K562 (cell line): Measurements from ENCODE around the gene CBX1. TPM values are rescaled to one million over a fixed set of nuclear protein-coding genes. Genes with fewer than 3 reads are reported as not detected.

Source experiments
- C11orf30 ChIP-seq: fragments of 450-650 bp; IDR thresholded peaks from 2 replicates; pipeline ENCODE4 v1.6.1; 2016; ENCODE audit warnings: low read depth, mild to moderate bottlenecking
- EWSR1 ChIP-seq: fragments of 450-650 bp; IDR thresholded peaks from 2 replicates; pipeline ENCODE4 v1.6.1; 2018; ENCODE audit warnings: borderline replicate concordance, mild to moderate bottlenecking, low read depth, moderate library complexity; ENCODE audit not compliant: partially characterized antibody
- FOXK1 ChIP-seq: sonication (generic); formaldehyde crosslinking; IDR thresholded peaks from 2 replicates; pipeline ENCODE4 v1.8.0; 2022; ENCODE audit warnings: missing genetic modification reagents, mild to moderate bottlenecking, borderline replicate concordance
- HDAC2 ChIP-seq: fragments of 450-650 bp; IDR thresholded peaks from 2 replicates; pipeline ENCODE4 v1.6.1; 2016; ENCODE audit warnings: mild to moderate bottlenecking
- KDM2B ChIP-seq: fragments of 250-450 bp; sonication (Bioruptor Pico); IDR thresholded peaks from 2 replicates; pipeline ENCODE4 v1.8.0; 2021; ENCODE audit warnings: mild to moderate bottlenecking, moderate library complexity
- MYBL2 ChIP-seq, 2 experiments: fragments of 450-650 bp in 1 of 2; sonication (generic) in 1 of 2; formaldehyde crosslinking in 1 of 2; IDR thresholded peaks; 2 replicates each; pipeline versions ENCODE4 v1.6.1 to v1.8.1; 2017 to 2022; ENCODE audit warnings: borderline replicate concordance in 1 of 2, inconsistent platforms in 1 of 2, low read depth in 1 of 2, mild to moderate bottlenecking in 1 of 2, missing genetic modification reagents in 1 of 2, moderate library complexity in 1 of 2
- NEUROD1 ChIP-seq: fragments of 150-350 bp; IDR thresholded peaks from 2 replicates; pipeline ENCODE4 v1.6.1; 2014; ENCODE audit warnings: borderline replicate concordance, low read length, low read depth; ENCODE audit not compliant: partially characterized antibody
- POLR3G ChIP-seq: IDR thresholded peaks from 2 replicates; pipeline ENCODE4 v1.6.1; 2011; ENCODE audit not compliant: insufficient read length, insufficient replicate concordance; ENCODE audit errors: extremely low read depth
- ZNF445 ChIP-seq: fragments of 250-450 bp; sonication (Bioruptor Pico); IDR thresholded peaks from 2 replicates; pipeline ENCODE4 v1.4.0; 2020; ENCODE audit warnings: low read depth, mild to moderate bottlenecking, moderate library complexity
- polyA plus RNA-seq, 8 experiments: library from polyadenylated mRNA; depleted of rRNA in 4 of 8; stranded (reverse) in 5 of 8; unstranded in 3 of 8; fragments of >200 nt; fragmentation: Nextera tagmentation in 2 of 8; fragmentation: Illumina TruSeq in 1 of 8; extraction: Ambion mirVana in 2 of 8; extraction: Trizol in 1 of 8; gene quantifications; 2 replicates each; pipeline versions ENCODE4 v1.2.1 to v1.2.3, GENCODE V29; 2011 to 2014; ENCODE audit warnings: inconsistent platforms in 1 of 8, missing spikeins in 1 of 8
- total RNA-seq, 7 experiments: library from RNA; depleted of rRNA in 6 of 7; stranded (reverse); fragments of >200 nt in 6 of 7; fragmentation: Illumina TruSeq in 2 of 7; extraction: Trizol in 2 of 7; gene quantifications; 2 replicates each; pipeline versions ENCODE4 v1.2.1 to v1.2.3, GENCODE V29; 2011 to 2021; ENCODE audit warnings: low replicate concordance in 1 of 7
- TF ChIP-seq, protein P1 (sequence below): sonication (generic); formaldehyde crosslinking; IDR thresholded peaks from 2 replicates; pipeline ENCODE4 v1.8.0; 2022; ENCODE audit warnings: mild to moderate bottlenecking, missing genetic modification reagents
- TF ChIP-seq, protein P2 (sequence below): fragments of 450-650 bp; IDR thresholded peaks from 2 replicates; pipeline ENCODE4 v1.7.0; 2016; ENCODE audit warnings: borderline replicate concordance
- TF ChIP-seq, protein P3 (sequence below): fragments of 450-650 bp; IDR thresholded peaks from 2 replicates; pipeline ENCODE4 v1.6.1; 2018; ENCODE audit warnings: mild to moderate bottlenecking, low read depth; ENCODE audit not compliant: partially characterized antibody

Gene CBX1
- total and polyA plus RNA-seq, 9 of the 15 experiments (the other 6 are each of a cell fraction or from before 2014, with no cell fraction given): 10.6 to 95.7 (median 52.7) TPM

DNA sequence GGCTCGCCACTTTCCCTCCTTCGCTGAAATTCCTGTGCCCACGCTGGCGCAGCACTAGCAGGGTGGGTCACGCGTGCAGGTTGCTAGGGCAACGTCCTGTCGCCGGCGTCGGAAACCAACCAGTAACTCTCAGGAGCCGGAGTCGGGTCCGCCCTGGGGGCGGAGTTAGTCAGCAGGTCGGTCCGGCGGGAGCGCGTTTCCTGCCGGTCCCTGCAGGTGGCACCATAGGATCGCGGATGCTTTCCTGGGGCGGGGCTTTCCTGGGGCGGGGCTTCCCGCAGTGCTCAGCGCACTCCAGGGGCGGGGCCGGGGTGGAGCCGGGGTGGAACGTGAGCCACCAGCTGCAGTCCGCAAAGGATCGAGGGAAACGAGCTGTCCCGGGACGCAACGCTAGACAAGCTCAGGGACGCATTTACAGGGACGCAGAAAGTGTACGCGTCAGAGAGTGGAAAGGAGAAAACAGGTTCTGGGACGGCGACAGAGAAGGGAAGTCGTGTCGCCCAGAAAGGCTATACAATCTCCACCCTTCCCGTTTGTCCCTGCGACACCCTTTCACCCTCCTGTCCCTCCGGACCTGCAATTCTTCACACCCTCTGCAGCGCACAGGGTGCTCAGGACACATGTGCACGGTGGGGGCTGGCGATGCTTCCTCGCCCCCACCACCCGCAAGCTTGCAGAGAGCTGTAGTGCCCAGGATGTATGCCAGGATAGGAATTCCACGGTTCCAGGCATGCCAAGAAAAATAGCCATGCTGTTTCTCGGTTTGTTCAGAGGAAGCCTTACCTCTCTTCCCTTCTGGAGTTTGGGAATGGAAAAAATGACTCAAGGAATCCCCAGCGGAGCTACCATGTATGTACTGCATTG, 76.0 kb downstream of the CBX1 start (continued):
- TF ChIP-seq, protein P1, sequence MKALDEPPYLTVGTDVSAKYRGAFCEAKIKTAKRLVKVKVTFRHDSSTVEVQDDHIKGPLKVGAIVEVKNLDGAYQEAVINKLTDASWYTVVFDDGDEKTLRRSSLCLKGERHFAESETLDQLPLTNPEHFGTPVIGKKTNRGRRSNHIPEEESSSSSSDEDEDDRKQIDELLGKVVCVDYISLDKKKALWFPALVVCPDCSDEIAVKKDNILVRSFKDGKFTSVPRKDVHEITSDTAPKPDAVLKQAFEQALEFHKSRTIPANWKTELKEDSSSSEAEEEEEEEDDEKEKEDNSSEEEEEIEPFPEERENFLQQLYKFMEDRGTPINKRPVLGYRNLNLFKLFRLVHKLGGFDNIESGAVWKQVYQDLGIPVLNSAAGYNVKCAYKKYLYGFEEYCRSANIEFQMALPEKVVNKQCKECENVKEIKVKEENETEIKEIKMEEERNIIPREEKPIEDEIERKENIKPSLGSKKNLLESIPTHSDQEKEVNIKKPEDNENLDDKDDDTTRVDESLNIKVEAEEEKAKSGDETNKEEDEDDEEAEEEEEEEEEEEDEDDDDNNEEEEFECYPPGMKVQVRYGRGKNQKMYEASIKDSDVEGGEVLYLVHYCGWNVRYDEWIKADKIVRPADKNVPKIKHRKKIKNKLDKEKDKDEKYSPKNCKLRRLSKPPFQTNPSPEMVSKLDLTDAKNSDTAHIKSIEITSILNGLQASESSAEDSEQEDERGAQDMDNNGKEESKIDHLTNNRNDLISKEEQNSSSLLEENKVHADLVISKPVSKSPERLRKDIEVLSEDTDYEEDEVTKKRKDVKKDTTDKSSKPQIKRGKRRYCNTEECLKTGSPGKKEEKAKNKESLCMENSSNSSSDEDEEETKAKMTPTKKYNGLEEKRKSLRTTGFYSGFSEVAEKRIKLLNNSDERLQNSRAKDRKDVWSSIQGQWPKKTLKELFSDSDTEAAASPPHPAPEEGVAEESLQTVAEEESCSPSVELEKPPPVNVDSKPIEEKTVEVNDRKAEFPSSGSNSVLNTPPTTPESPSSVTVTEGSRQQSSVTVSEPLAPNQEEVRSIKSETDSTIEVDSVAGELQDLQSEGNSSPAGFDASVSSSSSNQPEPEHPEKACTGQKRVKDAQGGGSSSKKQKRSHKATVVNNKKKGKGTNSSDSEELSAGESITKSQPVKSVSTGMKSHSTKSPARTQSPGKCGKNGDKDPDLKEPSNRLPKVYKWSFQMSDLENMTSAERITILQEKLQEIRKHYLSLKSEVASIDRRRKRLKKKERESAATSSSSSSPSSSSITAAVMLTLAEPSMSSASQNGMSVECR: peak; percentile 90
- TF ChIP-seq, protein P2, sequence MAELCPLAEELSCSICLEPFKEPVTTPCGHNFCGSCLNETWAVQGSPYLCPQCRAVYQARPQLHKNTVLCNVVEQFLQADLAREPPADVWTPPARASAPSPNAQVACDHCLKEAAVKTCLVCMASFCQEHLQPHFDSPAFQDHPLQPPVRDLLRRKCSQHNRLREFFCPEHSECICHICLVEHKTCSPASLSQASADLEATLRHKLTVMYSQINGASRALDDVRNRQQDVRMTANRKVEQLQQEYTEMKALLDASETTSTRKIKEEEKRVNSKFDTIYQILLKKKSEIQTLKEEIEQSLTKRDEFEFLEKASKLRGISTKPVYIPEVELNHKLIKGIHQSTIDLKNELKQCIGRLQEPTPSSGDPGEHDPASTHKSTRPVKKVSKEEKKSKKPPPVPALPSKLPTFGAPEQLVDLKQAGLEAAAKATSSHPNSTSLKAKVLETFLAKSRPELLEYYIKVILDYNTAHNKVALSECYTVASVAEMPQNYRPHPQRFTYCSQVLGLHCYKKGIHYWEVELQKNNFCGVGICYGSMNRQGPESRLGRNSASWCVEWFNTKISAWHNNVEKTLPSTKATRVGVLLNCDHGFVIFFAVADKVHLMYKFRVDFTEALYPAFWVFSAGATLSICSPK: no peak
- no peak for TF ChIP-seq POLR3G
- no peak for TF ChIP-seq MYBL2 (IDR thresholded peaks at IDR 0.05; ENCODE audit: low read depth)
- TF ChIP-seq MYBL2 (CRISPR knock-in tag; IDR thresholded peaks at IDR 0.05; ENCODE audit: borderline replicate concordance): no peak
- TF ChIP-seq HDAC2: peak; percentile 17; the same call in 1 of the 2 replicates
- no peak for TF ChIP-seq ZNF445
- no peak for TF ChIP-seq C11orf30
- TF ChIP-seq, protein P3, sequence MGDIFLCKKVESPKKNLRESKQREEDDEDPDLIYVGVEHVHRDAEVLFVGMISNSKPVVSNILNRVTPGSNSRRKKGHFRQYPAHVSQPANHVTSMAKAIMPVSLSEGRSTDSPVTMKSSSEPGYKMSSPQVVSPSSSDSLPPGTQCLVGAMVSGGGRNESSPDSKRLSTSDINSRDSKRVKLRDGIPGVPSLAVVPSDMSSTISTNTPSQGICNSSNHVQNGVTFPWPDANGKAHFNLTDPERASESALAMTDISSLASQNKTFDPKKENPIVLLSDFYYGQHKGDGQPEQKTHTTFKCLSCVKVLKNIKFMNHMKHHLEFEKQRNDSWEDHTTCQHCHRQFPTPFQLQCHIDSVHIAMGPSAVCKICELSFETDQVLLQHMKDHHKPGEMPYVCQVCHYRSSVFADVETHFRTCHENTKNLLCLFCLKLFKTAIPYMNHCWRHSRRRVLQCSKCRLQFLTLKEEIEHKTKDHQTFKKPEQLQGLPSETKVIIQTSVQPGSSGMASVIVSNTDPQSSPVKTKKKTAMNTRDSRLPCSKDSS: no peak
- peak; percentile 77; the same call in 1 of the 2 replicates for TF ChIP-seq KDM2B
- TF ChIP-seq EWSR1: no peak
- TF ChIP-seq FOXK1 (CRISPR knock-in tag): no peak
- peak; percentile 60 for TF ChIP-seq NEUROD1
